Kidney (tissue), 14 donors: ENCODE data around the gene SEC14L5. TPM values are rescaled to one million over a fixed set of nuclear protein-coding genes. Genes with fewer than 3 reads are reported as not detected.

Experiments
- DNase-seq, 5 donors: peaks; one replicate each; pipeline ENCODE4 v3.0.0-alpha.2; 2013 to 2020
- FAIRE-seq: peaks from 2 replicates; lab custom pipeline; 2012; peaks lifted over from hg19 to GRCh38; lab: Jason Lieb, UNC
- H3K27ac ChIP-seq, 2 donors: one replicate each; pipeline ENCODE4 v1.7.0; 2013; ENCODE audit warnings: low read depth in 2 of 2, low read length in 2 of 2, inconsistent platforms in 1 of 2
- H3K27me3 ChIP-seq: one replicate; pipeline ENCODE4 v1.7.1; 2013; ENCODE audit warnings: low read length, inconsistent platforms; ENCODE audit not compliant: control insufficient read depth, insufficient read depth
- H3K36me3 ChIP-seq, 3 donors: one replicate each; pipeline versions ENCODE4 v1.7.0 to v1.7.1; 2013; ENCODE audit warnings: low read length in 3 of 3, control low read depth in 1 of 3, inconsistent platforms in 1 of 3; ENCODE audit not compliant: insufficient read depth in 3 of 3, control insufficient read depth in 2 of 3
- H3K4me1 ChIP-seq, 3 donors: one replicate each; pipeline versions ENCODE4 v1.7.0 to v1.7.1; 2013; ENCODE audit warnings: low read length in 3 of 3, inconsistent platforms in 1 of 3, low read depth in 1 of 3; ENCODE audit not compliant: control insufficient read depth in 2 of 3, insufficient read depth in 2 of 3
- H3K4me3 ChIP-seq, 3 donors: one replicate each; pipeline versions ENCODE4 v1.7.0 to v1.8.1; 2013; ENCODE audit warnings: low read length in 3 of 3, control low read depth in 1 of 3, inconsistent platforms in 1 of 3
- H3K9ac ChIP-seq, 3 donors: one replicate each; pipeline versions ENCODE4 v1.7.0 to v1.7.1; 2013; ENCODE audit warnings: low read length in 3 of 3, control low read depth in 1 of 3, inconsistent platforms in 1 of 3
- H3K9me3 ChIP-seq, 3 donors: one replicate each; pipeline versions ENCODE4 v1.7.0 to v1.7.1; 2013; ENCODE audit warnings: low read length in 3 of 3, control low read depth in 1 of 3, inconsistent platforms in 1 of 3; ENCODE audit not compliant: control insufficient read depth in 2 of 3, insufficient read depth in 1 of 3
- CTCF ChIP-seq: IDR thresholded peaks from 3 replicates; pipeline ENCODE4 v1.5.1; 2012; ENCODE audit warnings: mild to moderate bottlenecking, moderate library complexity, borderline replicate concordance; ENCODE audit not compliant: insufficient read depth; ENCODE audit errors: extremely low read depth
- intact Hi-C: fragments of 100-400 bp; cut with DNase I; formaldehyde crosslinking; loops from one replicate; pipeline ENCODE4 v1.11.1; 2022
- polyA plus RNA-seq: library from polyadenylated mRNA; stranded (reverse); fragments of 350-450 nt; fragmentation: Illumina TruSeq; extraction: RNeasy Lipid Tissue Mini Kit (QIAGEN cat#74804); gene quantifications from one replicate; pipeline ENCODE4 v1.2.3, GENCODE V29; 2014; ENCODE audit warnings: low read depth, low replicate concordance; ENCODE audit not compliant: insufficient read depth
- total RNA-seq: library from RNA; stranded (reverse); fragmentation: NEBNext Ultra II Directional; extraction: Animal tissue kit (Norgen Biotek cat#: 25700); gene quantifications from one replicate; pipeline ENCODE4 v1.2.1, GENCODE V29; 2021
- donor health status: control.
- donor health status: control.
- donor health status: control.
- donor health status: control.
- donor health status: control.
- donor health status: DM: yes; HTN: yes; CAD: no.
- donor health status: Normal renal cell carcinoma (clear cell type).

The SEC14L5 gene
- total and polyA plus RNA-seq, 2 donors from 2014 or later = 0.13 to 0.16 TPM

DNA sequence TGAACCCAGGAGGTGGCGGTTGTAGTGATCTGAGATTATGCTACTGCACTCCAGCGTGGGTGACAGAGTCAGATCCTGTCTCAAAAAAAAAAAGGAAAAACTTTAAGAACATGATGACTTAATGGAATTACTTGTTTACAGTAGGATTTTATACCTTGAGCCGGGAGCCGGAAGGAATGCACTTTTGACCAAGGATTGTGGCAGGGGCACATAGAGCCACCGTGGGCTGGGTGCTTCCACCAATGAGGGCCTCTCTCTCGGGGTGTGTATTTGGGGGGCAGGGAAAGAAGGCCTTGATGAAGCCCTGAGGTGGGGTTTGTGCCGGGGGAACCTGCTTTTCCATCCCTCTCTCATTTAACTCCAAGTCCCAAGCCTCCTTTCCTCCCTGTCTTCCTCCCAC is 82.3 kb downstream of the SEC14L5 start:
- intact Hi-C loops = no loop called here
- no peaks in the 10 kb centered on the region for H3K27me3 ChIP-seq
- FAIRE-seq = no peak
- no peak for TF ChIP-seq CTCF
- DNase-seq = no peak
- H3K9me3 ChIP-seq = no peaks in the 10 kb centered on the region
- no peak overlapping the region for H3K4me3 ChIP-seq
- H3K36me3 ChIP-seq = peaks cover 0 to 3% (median 0%) of the 10 kb centered on the region in 3 donors
- H3K27ac ChIP-seq = no peak overlapping the region
- no peak overlapping the region for H3K9ac ChIP-seq
- no peaks in the 10 kb centered on the region for H3K4me1 ChIP-seq

DNA sequence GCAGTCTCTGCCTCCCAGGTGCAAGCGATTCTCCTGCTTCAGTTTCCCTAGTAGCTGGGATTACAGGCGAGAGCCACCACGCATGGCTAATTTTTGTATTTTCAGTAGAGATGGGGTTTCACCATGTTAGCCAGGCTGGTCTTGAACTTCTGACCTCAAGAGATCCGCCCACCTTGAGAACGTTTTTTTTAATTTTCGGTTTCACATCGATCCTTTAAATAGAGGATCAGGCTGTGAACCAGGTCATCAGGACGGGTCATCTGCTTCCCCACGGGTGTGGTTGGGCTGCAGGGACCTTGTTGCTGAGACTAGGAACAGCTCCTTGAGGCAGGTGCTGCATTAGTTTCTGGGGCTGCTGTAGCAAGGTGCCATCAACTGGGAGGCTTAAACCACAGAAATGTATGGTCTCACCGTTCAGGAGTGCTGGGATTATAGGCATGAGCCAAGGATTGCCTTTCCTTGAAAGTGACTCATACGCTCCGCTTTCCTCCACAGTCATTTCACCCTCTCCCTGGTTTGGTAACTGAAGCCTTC is 83.5 kb downstream of the SEC14L5 start:
- Histone ChIP-seq H3K27ac (no peak overlapping the region), H3K4me1 (no peaks in the 10 kb centered on the region), H3K9ac (no peak overlapping the region), H3K36me3 (peaks cover 0 to 3% (median 0%) of the 10 kb centered on the region in 3 donors), H3K4me3 (no peak overlapping the region), H3K9me3 (no peaks in the 10 kb centered on the region), H3K27me3 (no peaks in the 10 kb centered on the region)
- DNase-seq (peak in 3 of 5 donors; percentile 50 to 57 (median 53)), FAIRE-seq (no peak)
- TF ChIP-seq CTCF = no peak
- intact Hi-C loops = no loop called here

GRCh38 chr16:5042574-5043171 is 84.5 kb downstream of the SEC14L5 start:
- DNase-seq = peak in 2 of 5 donors; percentile 25 to 26
- H3K9ac ChIP-seq = no peak overlapping the region
- FAIRE-seq = no peak
- H3K36me3 ChIP-seq = peaks cover 0 to 3% (median 0%) of the 10 kb centered on the region in 3 donors
- intact Hi-C loops = no loop called here
- no peak overlapping the region for H3K4me3 ChIP-seq
- H3K27ac ChIP-seq = no peak overlapping the region
- H3K9me3 ChIP-seq = no peaks in the 10 kb centered on the region
- no peaks in the 10 kb centered on the region for H3K27me3 ChIP-seq
- no peaks in the 10 kb centered on the region for H3K4me1 ChIP-seq
- TF ChIP-seq CTCF = no peak
